Posterior vena cava (tissue), 2 donors: ENCODE results near the gene TTLL6. TPM values are rescaled to one million over a fixed set of nuclear protein-coding genes. Genes with fewer than 3 reads are reported as not detected.
A peak's percentile ranks its signal among the peaks of the same experiment; 100 is the strongest.

ENCODE experiments used
- DNase-seq: peaks from one replicate; pipeline ENCODE4 v3.0.0-alpha.2; 2020; ENCODE audit warnings: low spot score
- intact Hi-C, 2 donors: fragments of 100-400 bp; cut with DNase I; formaldehyde crosslinking; loops; one replicate each; pipeline versions ENCODE4 v1.14.1 to v1.14.2; 2022 to 2023
- total RNA-seq, 2 donors: library from RNA; stranded (reverse); fragmentation: NEBNext Ultra II Directional; extraction: Animal tissue kit (Norgen Biotek cat#: 25700); gene quantifications; one replicate each; pipeline ENCODE4 v1.2.1, GENCODE V29; 2021
- donor health status: DM: yes; HTN: yes; CAD: no.
- donor health status: DM: yes; HTN: yes; CAD: no.

The TTLL6 gene
- total RNA-seq, 2 donors from 2014 or later, result 0.46 TPM; not detected in 1

- intact Hi-C loops, result no loop called here
- DNase-seq, result no peak
These were observed 43.8 kb downstream of the TTLL6 start for GRCh38 chr17:48773245-48773644.

GRCh38 chr17:48770954-48771353, 46.1 kb downstream of the TTLL6 start:
- intact Hi-C loops, result no loop called here
- DNase-seq, result no peak

GRCh38 chr17:48769009-48769675, 47.9 kb downstream of the TTLL6 start:
- no peak for DNase-seq

GRCh38 chr17:48767263-48767774, 49.7 kb downstream of the TTLL6 start:
- intact Hi-C loops, result no loop called here

More at GRCh38 chr17:48769009-48769675, 47.9 kb downstream of the TTLL6 start:
- intact Hi-C loops, result no loop called here

GRCh38 chr17:48761114-48761513, 55.9 kb downstream of the TTLL6 start:
- DNase-seq, result no peak
- intact Hi-C loops, result no loop called here

More at GRCh38 chr17:48767263-48767774, 49.7 kb downstream of the TTLL6 start:
- DNase-seq, result no peak

- intact Hi-C loops, result no loop called here
- DNase-seq, result no peak
These were observed 56.6 kb downstream of the TTLL6 start for GRCh38 chr17:48760411-48760810.

- intact Hi-C loops, result no loop called here
- no peak for DNase-seq
These were observed 57.7 kb downstream of the TTLL6 start for GRCh38 chr17:48759288-48759687.

- intact Hi-C loops, result no loop called here
- no peak for DNase-seq
These were observed 59.5 kb downstream of the TTLL6 start for GRCh38 chr17:48757524-48757961.

- intact Hi-C loops, result no loop called here
- DNase-seq, result no peak
These were observed 60.2 kb downstream of the TTLL6 start for GRCh38 chr17:48756830-48757251.

- intact Hi-C loops, result no loop called here
- DNase-seq, result no peak
These were observed 61.7 kb downstream of the TTLL6 start for GRCh38 chr17:48755356-48755755.

GRCh38 chr17:48754500-48755261, 62.3 kb downstream of the TTLL6 start:
- intact Hi-C loops, result no loop called here

GRCh38 chr17:48753794-48754499, 63.1 kb downstream of the TTLL6 start:
- DNase-seq, result no peak
- intact Hi-C loops, result no loop called here

More at GRCh38 chr17:48754500-48755261, 62.3 kb downstream of the TTLL6 start:
- DNase-seq, result no peak

GRCh38 chr17:48752399-48753288, 64.4 kb downstream of the TTLL6 start:
- intact Hi-C loops, result no loop called here
- DNase-seq, result no peak

- DNase-seq, result no peak
- intact Hi-C loops, result no loop called here
These were observed 65.2 kb downstream of the TTLL6 start for GRCh38 chr17:48751733-48752398.

GRCh38 chr17:48751172-48751571, 65.9 kb downstream of the TTLL6 start:
- intact Hi-C loops, result no loop called here

GRCh38 chr17:48749621-48750553, 67.1 kb downstream of the TTLL6 start:
- DNase-seq, result peak; percentile 60

More at GRCh38 chr17:48751172-48751571, 65.9 kb downstream of the TTLL6 start:
- no peak for DNase-seq

More at GRCh38 chr17:48749621-48750553, 67.1 kb downstream of the TTLL6 start:
- intact Hi-C loops, result no loop called here
